ENCODE data around the gene LMF1.

Gene LMF1

GRCh38 chr16:970766-971581, at the start of gene LMF1:
Gene LMF1 (minus strand): TSS chr16:970984. CDS start chr16:970980, 4 bp downstream.
- FAIRE-seq (peak; percentile 96), DNase-seq (ENCODE audit: extremely low spot score, insufficient read length, low read depth) (peak; percentile 99)

DNA sequence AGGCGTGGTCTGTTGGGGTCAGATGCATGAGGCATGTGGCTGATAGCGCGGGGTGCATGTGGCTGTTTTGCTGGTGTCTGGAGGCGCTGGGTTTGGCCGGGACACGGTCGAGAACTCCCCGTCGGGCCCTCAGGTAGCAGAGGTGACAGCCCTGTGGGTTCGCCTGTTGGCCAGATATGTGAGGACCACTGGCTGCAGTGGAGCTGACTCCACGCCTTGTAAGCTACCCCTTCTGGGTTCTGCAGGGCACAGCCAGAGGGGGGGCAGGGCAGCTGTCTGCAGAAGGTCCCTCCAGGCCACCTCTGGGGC, 49.3 kb upstream of the LMF1 start:
- DNase-seq (ENCODE audit: extremely low spot score, insufficient read length, low read depth) (no peak), FAIRE-seq (no peak)

DNA sequence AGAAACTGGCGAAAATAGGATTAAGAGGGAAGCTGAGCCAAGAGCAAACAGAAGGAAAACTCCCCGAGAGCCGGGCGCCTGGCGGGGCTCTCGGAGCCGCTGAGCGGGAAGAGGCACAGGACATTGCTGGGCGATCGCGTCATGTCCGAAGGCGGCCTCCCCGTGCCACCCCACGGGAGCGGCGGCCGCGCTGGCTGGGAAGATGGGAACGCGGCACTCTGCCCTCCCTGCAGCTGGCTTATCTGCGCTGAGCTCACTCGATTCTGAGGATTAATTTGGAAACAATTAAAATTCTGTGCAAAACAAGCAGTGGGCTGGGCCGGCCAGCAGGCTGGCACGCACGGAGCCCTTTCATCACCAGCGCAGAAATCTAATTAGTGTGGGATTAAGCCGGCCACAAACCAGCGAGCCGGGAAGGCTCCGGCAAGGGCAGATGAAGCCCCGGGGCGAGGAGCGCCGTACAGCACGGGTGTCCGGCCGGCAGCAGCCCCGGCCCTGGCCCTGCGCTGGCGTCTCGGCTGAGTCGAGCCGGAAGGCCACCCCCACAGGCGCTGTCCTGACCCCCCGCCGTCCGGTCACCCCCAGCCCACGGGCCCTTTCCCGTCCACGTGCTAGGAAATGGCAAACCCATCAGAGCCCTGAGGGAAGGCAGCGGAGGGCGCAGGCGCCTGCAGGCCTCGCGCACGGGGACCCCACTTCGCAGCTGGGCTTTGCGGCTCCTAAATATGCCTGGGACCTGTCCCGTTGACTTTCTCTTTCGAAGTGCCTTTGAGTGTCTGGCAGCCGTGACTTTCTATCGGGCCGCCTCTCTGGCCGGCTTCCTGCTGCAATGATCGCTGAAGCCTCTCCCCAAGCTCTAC, 48.7 kb upstream of the LMF1 start:
- no peak for DNase-seq (ENCODE audit: extremely low spot score, insufficient read length, low read depth)
- FAIRE-seq = no peak

DNA sequence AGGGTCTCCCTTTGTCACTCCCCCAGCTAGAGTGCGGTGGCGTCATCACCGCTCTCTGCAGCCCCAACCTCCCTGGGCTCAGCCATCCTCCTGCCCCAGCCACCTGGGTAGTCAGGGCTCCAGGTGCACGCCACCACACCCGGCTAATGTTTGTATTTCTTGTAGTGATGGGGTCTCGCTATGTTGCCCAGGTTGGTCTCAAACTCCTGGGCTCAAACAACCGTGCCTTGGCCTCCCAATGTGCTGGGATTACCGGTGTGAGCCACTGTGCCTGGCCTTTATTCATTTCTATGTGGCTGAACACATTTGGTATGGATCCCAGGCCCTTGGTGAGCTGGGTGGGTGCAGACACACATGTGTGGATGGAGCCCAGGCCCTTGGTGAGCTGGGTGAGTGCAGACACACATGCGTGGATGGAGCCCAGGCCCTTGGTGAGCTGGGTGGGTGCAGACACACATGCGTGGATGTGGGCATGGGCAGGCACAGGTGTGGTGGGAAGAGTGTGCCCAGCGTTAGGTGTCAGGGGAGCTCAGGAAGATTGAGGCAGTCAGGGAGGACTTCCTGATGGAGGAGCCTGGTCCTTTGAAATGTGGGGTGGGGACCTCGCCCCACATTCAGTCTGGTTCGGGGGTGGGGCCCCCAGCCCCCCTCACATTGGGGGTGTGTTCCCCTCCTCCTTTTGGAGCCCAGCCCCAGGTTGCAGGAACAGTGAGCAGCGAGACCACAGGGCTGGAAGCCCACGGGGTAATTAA, 47.8 kb upstream of the LMF1 start:
- DNase-seq (ENCODE audit: extremely low spot score, insufficient read length, low read depth) = no peak
- FAIRE-seq = no peak

GRCh38 chr16:1014771-1015495, 44.1 kb upstream of the LMF1 start:
- no peak for FAIRE-seq
- no peak for DNase-seq (ENCODE audit: extremely low spot score, insufficient read length, low read depth)

DNA sequence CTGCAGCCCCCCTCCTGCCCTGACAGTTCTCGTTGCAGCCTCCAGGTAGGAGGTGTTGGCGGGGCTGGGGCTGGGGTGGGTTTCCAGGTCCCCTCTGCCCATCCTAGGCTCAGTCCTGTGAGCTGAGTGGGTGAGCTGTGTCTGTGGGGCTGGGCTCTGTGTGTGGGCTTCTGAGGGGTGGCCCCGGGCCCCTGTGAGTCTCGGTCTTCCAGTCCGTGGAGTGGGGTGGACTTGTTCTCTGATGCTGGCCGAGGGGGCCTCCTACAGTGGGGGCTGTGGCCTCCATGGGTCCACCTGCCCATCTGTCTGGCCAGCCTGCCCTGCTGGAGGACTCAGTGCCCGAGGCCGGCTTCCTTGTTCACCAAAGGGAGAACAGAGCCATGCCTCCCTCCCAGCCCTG, 43.4 kb upstream of the LMF1 start:
- DNase-seq (ENCODE audit: extremely low spot score, insufficient read length, low read depth) (no peak), FAIRE-seq (no peak)

GRCh38 chr16:1013593-1013900, 42.8 kb upstream of the LMF1 start:
- FAIRE-seq (no peak), DNase-seq (ENCODE audit: extremely low spot score, insufficient read length, low read depth) (no peak)

- FAIRE-seq (no peak), DNase-seq (ENCODE audit: extremely low spot score, insufficient read length, low read depth) (no peak)
Measured at GRCh38 chr16:1012722-1013592, 42.2 kb upstream of the LMF1 start.

DNA sequence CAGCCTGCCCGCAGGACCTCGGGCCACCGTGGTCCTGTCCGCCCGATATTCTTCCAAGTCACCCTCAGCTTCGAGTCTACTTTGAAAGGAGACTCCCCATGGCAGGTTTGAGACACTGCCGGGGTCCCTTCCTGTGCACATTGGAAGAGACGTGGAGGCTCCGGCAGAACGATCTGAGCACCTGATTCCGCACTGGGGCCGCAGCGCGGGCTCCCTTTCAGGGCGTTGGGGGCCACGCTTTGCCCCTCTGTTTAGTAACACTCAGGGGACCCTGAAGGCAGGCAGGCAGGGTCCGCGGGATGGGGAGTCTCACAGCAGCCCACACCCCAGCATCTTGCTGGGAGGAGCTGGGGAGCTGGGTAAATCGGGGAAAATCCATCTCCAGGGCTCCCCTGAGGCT, 41.4 kb upstream of the LMF1 start:
- no peak for FAIRE-seq
- no peak for DNase-seq (ENCODE audit: extremely low spot score, insufficient read length, low read depth)

- DNase-seq (ENCODE audit: extremely low spot score, insufficient read length, low read depth) (no peak), FAIRE-seq (no peak)
Measured at GRCh38 chr16:1011316-1012082, 40.7 kb upstream of the LMF1 start.

DNA sequence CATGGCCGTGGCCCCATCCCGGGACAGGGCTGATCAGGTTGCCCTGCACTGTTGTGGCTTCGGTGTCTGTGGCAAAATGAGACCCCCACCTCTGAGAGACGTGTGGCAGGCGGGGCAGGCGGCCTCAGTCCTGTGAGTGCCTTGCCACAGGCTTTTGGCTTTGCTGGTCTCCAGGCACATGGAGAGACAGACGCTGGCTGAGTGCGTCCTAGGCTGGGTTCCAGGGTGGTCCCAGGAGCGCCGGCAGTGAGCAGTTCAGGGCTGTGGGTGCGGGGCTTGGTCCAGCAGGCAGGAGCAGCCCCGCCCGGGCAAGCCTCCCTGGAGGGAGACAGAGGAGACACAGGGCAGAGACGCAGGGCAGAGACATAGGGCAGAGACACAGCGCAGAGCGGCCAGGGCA, 40.0 kb upstream of the LMF1 start:
- DNase-seq (ENCODE audit: extremely low spot score, insufficient read length, low read depth) (no peak), FAIRE-seq (no peak)

- FAIRE-seq = no peak
- DNase-seq (ENCODE audit: extremely low spot score, insufficient read length, low read depth) = no peak
Measured at GRCh38 chr16:1010251-1010650, 39.5 kb upstream of the LMF1 start.

GRCh38 chr16:1009358-1010150, 38.8 kb upstream of the LMF1 start:
- FAIRE-seq (no peak), DNase-seq (ENCODE audit: extremely low spot score, insufficient read length, low read depth) (no peak)

GRCh38 chr16:1008085-1008484, 37.3 kb upstream of the LMF1 start:
- FAIRE-seq = no peak

GRCh38 chr16:1007284-1007850, 36.6 kb upstream of the LMF1 start:
- DNase-seq (ENCODE audit: extremely low spot score, insufficient read length, low read depth) (no peak), FAIRE-seq (no peak)

More at GRCh38 chr16:1008085-1008484, 37.3 kb upstream of the LMF1 start:
- DNase-seq (ENCODE audit: extremely low spot score, insufficient read length, low read depth) = no peak

GRCh38 chr16:1006781-1007180, 36.0 kb upstream of the LMF1 start:
- FAIRE-seq = no peak
- DNase-seq (ENCODE audit: extremely low spot score, insufficient read length, low read depth) = no peak

- DNase-seq (ENCODE audit: extremely low spot score, insufficient read length, low read depth) (no peak), FAIRE-seq (no peak)
Measured at GRCh38 chr16:1005286-1005685, 34.5 kb upstream of the LMF1 start.

Measured in GM18507 (cell line).